DMS153 treated with DMSO at 0.1 percent for 48 hours (cell line): ENCODE measurements around the gene PDZD4.

Source experiments
- DNase-seq: peaks from one replicate; lab custom pipeline; 2025; ENCODE audit not compliant: unreplicated experiment; lab: John Stamatoyannopoulos, UW

Gene PDZD4

GRCh38 chrX:153786669-153787068 lies 43.7 kb downstream of the PDZD4 start:
- DNase-seq = no peak

- no peak for DNase-seq
These were observed 45.9 kb downstream of the PDZD4 start for GRCh38 chrX:153784325-153784967.

GRCh38 chrX:153783378-153784013 lies 46.8 kb downstream of the PDZD4 start:
- DNase-seq = no peak

- no peak for DNase-seq
These were observed 47.5 kb downstream of the PDZD4 start for GRCh38 chrX:153782871-153783270.

GRCh38 chrX:153782313-153782712 lies 48.0 kb downstream of the PDZD4 start:
- DNase-seq = peak; percentile 87

GRCh38 chrX:153781428-153782047 lies 48.8 kb downstream of the PDZD4 start:
- DNase-seq = peak; percentile 19

GRCh38 chrX:153780678-153781427 lies 49.5 kb downstream of the PDZD4 start, which contains the start of gene SRPK3:
Gene SRPK3 (plus strand): TSS chrX:153781041. CDS start chrX:153781087, 46 bp downstream.
- DNase-seq = peak; percentile 18

GRCh38 chrX:153779891-153780677 lies 50.3 kb downstream of the PDZD4 start:
- peak; percentile 11 for DNase-seq

GRCh38 chrX:153778684-153779101 lies 51.7 kb downstream of the PDZD4 start:
- no peak for DNase-seq

- DNase-seq = no peak
These were observed 52.2 kb downstream of the PDZD4 start for GRCh38 chrX:153778181-153778580.

- DNase-seq = no peak
These were observed 52.9 kb downstream of the PDZD4 start for GRCh38 chrX:153777261-153778090.

- no peak for DNase-seq
These were observed 53.7 kb downstream of the PDZD4 start for GRCh38 chrX:153776611-153777045.

- DNase-seq = no peak
These were observed 54.2 kb downstream of the PDZD4 start for GRCh38 chrX:153776120-153776599.

GRCh38 chrX:153775293-153776119 lies 54.8 kb downstream of the PDZD4 start:
- DNase-seq = no peak

GRCh38 chrX:153774576-153775292 lies 55.6 kb downstream of the PDZD4 start:
- DNase-seq = no peak

GRCh38 chrX:153773741-153774575 lies 56.4 kb downstream of the PDZD4 start:
- DNase-seq = no peak

GRCh38 chrX:153773218-153773611 lies 57.1 kb downstream of the PDZD4 start:
- no peak for DNase-seq
